Activated CD4-positive, alpha-beta T cell treated with anti-CD3 and anti-CD28 coated beads for 36 hours (primary cell): Measurements from ENCODE around the gene PRKCE. TPM values are rescaled to one million over a fixed set of nuclear protein-coding genes. Genes with fewer than 3 reads are reported as not detected.

Experiments used
- ATAC-seq: fragments of 200-7000 bp; cut with Tn5 transposase; one replicate; pipeline ENCODE4 v1.10.0; 2021; ENCODE audit warnings: mild to moderate bottlenecking, moderate library complexity
- CTCF ChIA-PET: fragments of 350-600 bp; sonication (Branson Sonifier 250); formaldehyde crosslinking; loops from one replicate; lab custom pipeline; 2021; ENCODE audit warnings: antibody characterized with exemption; lab: Charles Lee
- POLR2A ChIA-PET: fragments of 350-600 bp; sonication (Branson Sonifier 250); formaldehyde crosslinking; loops from one replicate; lab custom pipeline; 2021; ENCODE audit warnings: antibody characterized with exemption, inconsistent platforms; lab: Charles Lee
- DNase-seq: peaks from one replicate; pipeline ENCODE4 v3.0.0-alpha.2; 2020
- H3K27ac Mint-ChIP-seq: one replicate; pipeline ENCODE4 v1.8.0; 2021; ENCODE audit warnings: mixed read lengths
- H3K27me3 Mint-ChIP-seq: one replicate; pipeline ENCODE4 v1.8.0; 2021; ENCODE audit warnings: mixed read lengths
- H3K36me3 Mint-ChIP-seq: one replicate; pipeline ENCODE4 v1.8.0; 2021; ENCODE audit warnings: low read depth, mixed read lengths
- H3K4me1 Mint-ChIP-seq: one replicate; pipeline ENCODE4 v1.8.0; 2021; ENCODE audit warnings: mixed read lengths
- H3K4me3 Mint-ChIP-seq: one replicate; pipeline ENCODE4 v1.8.0; 2021; ENCODE audit warnings: mild to moderate bottlenecking, moderate library complexity, mixed read lengths
- H3K9me3 Mint-ChIP-seq: one replicate; pipeline ENCODE4 v1.8.0; 2021; ENCODE audit warnings: low read depth, mixed read lengths
- intact Hi-C, 2 experiments: fragments of 100-400 bp; cut with DNase I in 1 of 2; cut with micrococcal nuclease in 1 of 2; formaldehyde crosslinking; loops; one replicate each; pipeline versions ENCODE4 v1.14.2 to v1.15.1; 2022 to 2024; cut with DNase I, micrococcal nuclease
- total RNA-seq, 2 experiments: library from RNA; stranded (reverse); gene quantifications; one replicate each; pipeline ENCODE4 v1.2.3, GENCODE V29; 2021

The PRKCE gene
- total RNA-seq, 2 experiments from 2014 or later = 9.0 to 13.2 TPM

GRCh38 chr2:45631955-45632354 is 19.5 kb upstream of the PRKCE start:
- peaks cover 11% of the 10 kb centered on the region for H3K27me3 Mint-ChIP-seq
- ChIA-PET CTCF (interaction anchor here (1.1 kb wide), 1 partner anchor 147 kb away, joined by 3 read pairs; no protein-coding TSS in a partner anchor), POLR2A (no interaction called here)
- ATAC-seq = no peak
- no peaks in the 10 kb centered on the region for H3K4me1 Mint-ChIP-seq
- no peak for DNase-seq
- no peaks in the 10 kb centered on the region for H3K9me3 Mint-ChIP-seq
- intact Hi-C loops = no loop called here
- H3K36me3 Mint-ChIP-seq = no peaks in the 10 kb centered on the region
- H3K4me3 Mint-ChIP-seq = no peak overlapping the region
- H3K27ac Mint-ChIP-seq = no peak overlapping the region

- H3K4me3 Mint-ChIP-seq = no peak overlapping the region
- ATAC-seq (no peak), DNase-seq (no peak)
- H3K4me1 Mint-ChIP-seq = peaks cover 2% of the 10 kb centered on the region
- intact Hi-C loops = no loop called here
- ChIA-PET CTCF (interaction anchor here (0.8 to 1.1 kb wide), 2 partner anchors 145 to 147 kb away, joined by 3 to 4 read pairs; no protein-coding TSS in a partner anchor), POLR2A (no interaction called here)
- no peaks in the 10 kb centered on the region for H3K36me3 Mint-ChIP-seq
- H3K27ac Mint-ChIP-seq = no peak overlapping the region
- peaks cover 18% of the 10 kb centered on the region for H3K27me3 Mint-ChIP-seq
- H3K9me3 Mint-ChIP-seq = no peaks in the 10 kb centered on the region
These were observed 17.3 kb upstream of the PRKCE start for GRCh38 chr2:45634223-45634622.

GRCh38 chr2:45636008-45636407 is 15.5 kb upstream of the PRKCE start:
- no peak overlapping the region for H3K27ac Mint-ChIP-seq
- H3K9me3 Mint-ChIP-seq = no peaks in the 10 kb centered on the region
- no peak for DNase-seq
- H3K4me1 Mint-ChIP-seq = peaks cover 2% of the 10 kb centered on the region
- intact Hi-C loops = no loop called here
- ChIA-PET POLR2A (no interaction called here), CTCF (no interaction called here)
- peaks cover 19% of the 10 kb centered on the region for H3K27me3 Mint-ChIP-seq
- H3K36me3 Mint-ChIP-seq = no peaks in the 10 kb centered on the region
- no peak for ATAC-seq
- no peak overlapping the region for H3K4me3 Mint-ChIP-seq

- Mint-ChIP-seq H3K27me3 (peaks cover 24% of the 10 kb centered on the region), H3K36me3 (no peaks in the 10 kb centered on the region), H3K27ac (no peak overlapping the region), H3K4me1 (peaks cover 2% of the 10 kb centered on the region), H3K4me3 (no peak overlapping the region), H3K9me3 (no peaks in the 10 kb centered on the region)
- DNase-seq = no peak
- ChIA-PET POLR2A (no interaction called here), CTCF (no interaction called here)
- intact Hi-C loops = no loop called here
- ATAC-seq = peak; percentile 44
These were observed 14.0 kb upstream of the PRKCE start for GRCh38 chr2:45637440-45637839.

GRCh38 chr2:45640576-45640975 is 10.9 kb upstream of the PRKCE start:
- no peak for ATAC-seq
- Mint-ChIP-seq H3K4me3 (no peak overlapping the region), H3K36me3 (no peaks in the 10 kb centered on the region), H3K27ac (no peak overlapping the region), H3K9me3 (no peaks in the 10 kb centered on the region), H3K4me1 (peaks cover 5% of the 10 kb centered on the region), H3K27me3 (peaks cover 28% of the 10 kb centered on the region)
- POLR2A ChIA-PET = no interaction called here
- DNase-seq = no peak
- intact Hi-C loops = loop anchor here in 1 of 2 experiments (5.0 kb wide), 2 partner anchors 352 to 727 kb away; no protein-coding TSS in a partner anchor
- CTCF ChIA-PET = interaction anchor here (1.4 kb wide), 2 partner anchors 10 to 15 kb away, joined by 3 to 4 read pairs; no protein-coding TSS in a partner anchor

- Mint-ChIP-seq H3K9me3 (no peaks in the 10 kb centered on the region), H3K36me3 (no peaks in the 10 kb centered on the region), H3K4me3 (peak overlapping the region; percentile 32), H3K4me1 (peaks cover 3% of the 10 kb centered on the region), H3K27me3 (peaks cover 20% of the 10 kb centered on the region), H3K27ac (no peak overlapping the region)
- ChIA-PET CTCF (interaction anchor here (0.6 to 2.6 kb wide), 6 partner anchors 10 to 802 kb away, joined by 3 to 33 read pairs (median 4); no protein-coding TSS in a partner anchor), POLR2A (interaction anchor here (0.6 kb wide), 1 partner anchor 661 kb away, joined by 3 read pairs; no protein-coding TSS in a partner anchor)
- ATAC-seq = no peak
- intact Hi-C loops = loop anchor here (1.0 to 5.0 kb wide), 4 partner anchors 135 to 724 kb away; no protein-coding TSS in a partner anchor
- no peak for DNase-seq
These were observed 8.4 kb upstream of the PRKCE start for GRCh38 chr2:45643095-45643494.

- intact Hi-C loops = loop anchor here (1.0 to 5.0 kb wide), 4 partner anchors 134 to 723 kb away; no protein-coding TSS in a partner anchor
- no peaks in the 10 kb centered on the region for H3K36me3 Mint-ChIP-seq
- ATAC-seq (peak; percentile 99), DNase-seq (peak; percentile 84)
- H3K4me1 Mint-ChIP-seq = peaks cover 3% of the 10 kb centered on the region
- peak overlapping the region; percentile 32 for H3K4me3 Mint-ChIP-seq
- H3K27me3 Mint-ChIP-seq = peaks cover 20% of the 10 kb centered on the region
- H3K9me3 Mint-ChIP-seq = no peaks in the 10 kb centered on the region
- ChIA-PET POLR2A (interaction anchor here (0.6 kb wide), 1 partner anchor 662 kb away, joined by 3 read pairs; no protein-coding TSS in a partner anchor), CTCF (interaction anchor here (0.6 to 7.7 kb wide), 15 partner anchors 10 to 1275 kb away, joined by 3 to 63 read pairs (median 4); no protein-coding TSS in a partner anchor)
- no peak overlapping the region for H3K27ac Mint-ChIP-seq
These were observed 7.6 kb upstream of the PRKCE start for GRCh38 chr2:45643543-45644542.

GRCh38 chr2:45646289-45646688 is 5.2 kb upstream of the PRKCE start:
- no peak overlapping the region for H3K27ac Mint-ChIP-seq
- H3K36me3 Mint-ChIP-seq = peaks cover 1% of the 10 kb centered on the region
- ChIA-PET CTCF (interaction anchor here (0.6 to 7.7 kb wide), 4 partner anchors 61 to 329 kb away, joined by 3 to 63 read pairs (median 3); no protein-coding TSS in a partner anchor), POLR2A (no interaction called here)
- H3K4me1 Mint-ChIP-seq = peaks cover 10% of the 10 kb centered on the region
- DNase-seq (no peak), ATAC-seq (no peak)
- intact Hi-C loops = no loop called here
- peaks cover 16% of the 10 kb centered on the region for H3K27me3 Mint-ChIP-seq
- H3K4me3 Mint-ChIP-seq = no peak overlapping the region
- no peaks in the 10 kb centered on the region for H3K9me3 Mint-ChIP-seq

GRCh38 chr2:45647356-45647755 is 4.1 kb upstream of the PRKCE start:
- Mint-ChIP-seq H3K4me1 (peaks cover 15% of the 10 kb centered on the region), H3K27me3 (peaks cover 10% of the 10 kb centered on the region), H3K36me3 (peaks cover 4% of the 10 kb centered on the region), H3K27ac (no peak overlapping the region), H3K4me3 (no peak overlapping the region), H3K9me3 (no peaks in the 10 kb centered on the region)
- no peak for ATAC-seq
- intact Hi-C loops = no loop called here
- CTCF ChIA-PET = interaction anchor here (1.0 to 7.7 kb wide), 3 partner anchors 9 to 135 kb away, joined by 3 to 63 read pairs (median 3); no protein-coding TSS in a partner anchor
- POLR2A ChIA-PET = no interaction called here
- DNase-seq = no peak

- peaks cover 7% of the 10 kb centered on the region for H3K36me3 Mint-ChIP-seq
- H3K27me3 Mint-ChIP-seq = peaks cover 12% of the 10 kb centered on the region
- POLR2A ChIA-PET = no interaction called here
- CTCF ChIA-PET = interaction anchor here (1.2 to 7.7 kb wide), 2 partner anchors 10 to 131 kb away, joined by 3 to 63 read pairs; no protein-coding TSS in a partner anchor
- H3K4me1 Mint-ChIP-seq = peaks cover 21% of the 10 kb centered on the region
- H3K27ac Mint-ChIP-seq = no peak overlapping the region
- intact Hi-C loops = no loop called here
- H3K9me3 Mint-ChIP-seq = no peaks in the 10 kb centered on the region
- no peak overlapping the region for H3K4me3 Mint-ChIP-seq
- no peak for DNase-seq
- ATAC-seq = no peak
These were observed 3.4 kb upstream of the PRKCE start for GRCh38 chr2:45647986-45648520.

GRCh38 chr2:45648636-45649035 is 2.8 kb upstream of the PRKCE start:
- ChIA-PET CTCF (interaction anchor here (7.7 kb wide), 1 partner anchor 131 kb away, joined by 63 read pairs; no protein-coding TSS in a partner anchor), POLR2A (no interaction called here)
- DNase-seq (no peak), ATAC-seq (no peak)
- Mint-ChIP-seq H3K27me3 (peaks cover 10% of the 10 kb centered on the region), H3K4me3 (no peak overlapping the region), H3K9me3 (no peaks in the 10 kb centered on the region), H3K27ac (no peak overlapping the region), H3K36me3 (peaks cover 7% of the 10 kb centered on the region), H3K4me1 (peaks cover 21% of the 10 kb centered on the region)
- intact Hi-C loops = no loop called here
